Subcutaneous adipose tissue (tissue), 4 donors: ENCODE results near the gene NECTIN2. TPM values are rescaled to one million over a fixed set of nuclear protein-coding genes. Genes with fewer than 3 reads are reported as not detected.

ENCODE experiments used
- CTCF ChIP-seq: fragments of 450-650 bp; IDR thresholded peaks from one replicate; pipeline ENCODE4 v1.5.1; 2016; ENCODE audit warnings: low read depth, mild to moderate bottlenecking, control low read depth, antibody characterized with exemption, moderate library complexity
- total RNA-seq, 4 donors: library from RNA; depleted of rRNA; stranded (reverse); fragments of >200 nt; gene quantifications; one replicate each; pipeline ENCODE4 v1.1.0, GENCODE V29; 2016

NECTIN2 gene
- total RNA-seq, 4 donors from 2014 or later, result 20.4 to 49.9 (median 24.1) TPM

DNA sequence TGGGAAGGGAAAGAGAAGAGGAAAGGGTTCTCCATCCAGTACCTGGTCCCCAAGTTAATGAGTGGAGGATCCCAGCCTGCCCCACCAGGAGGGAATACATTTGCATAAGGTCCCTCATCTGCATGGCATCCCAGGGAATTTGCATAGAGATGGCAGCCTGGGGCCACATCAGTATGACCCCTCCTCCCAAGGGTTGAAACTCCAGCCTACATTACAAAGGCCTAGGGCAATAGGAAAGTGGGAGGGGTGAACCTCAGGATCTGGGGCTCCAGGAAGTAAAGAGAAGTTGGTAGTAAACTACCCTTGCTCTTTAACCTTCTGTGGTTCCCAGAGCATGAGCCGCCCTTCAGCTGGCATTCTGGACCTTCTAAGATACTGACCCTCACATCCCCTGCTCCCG, 6.8 kb upstream of the NECTIN2 start:
- TF ChIP-seq CTCF, result no peak

DNA sequence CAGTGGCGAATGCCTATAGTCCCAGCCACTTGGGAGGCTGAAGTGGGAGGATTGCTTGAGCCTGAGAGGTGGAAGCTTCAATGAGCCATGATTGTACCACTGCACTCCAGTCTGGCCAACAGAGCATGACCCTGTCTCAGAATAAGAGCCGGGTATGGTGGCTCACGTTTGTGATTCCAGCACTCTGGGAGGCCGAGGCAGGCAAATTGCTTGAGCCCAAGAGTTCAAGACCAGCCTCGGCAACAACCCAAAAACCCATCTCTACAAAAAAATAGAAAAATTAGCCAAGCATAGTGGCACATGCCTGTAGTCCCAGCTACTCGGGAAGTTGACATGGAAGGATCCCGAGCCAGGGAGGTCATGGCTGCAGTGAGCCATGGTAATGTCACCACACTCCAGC, 5.3 kb upstream of the NECTIN2 start:
- no peak for TF ChIP-seq CTCF

- no peak for TF ChIP-seq CTCF
Measured at GRCh38 chr19:44841231-44841630, 4.9 kb upstream of the NECTIN2 start.

- TF ChIP-seq CTCF, result no peak
Measured at GRCh38 chr19:44845286-44845611, 848 bp upstream of the NECTIN2 start.

DNA sequence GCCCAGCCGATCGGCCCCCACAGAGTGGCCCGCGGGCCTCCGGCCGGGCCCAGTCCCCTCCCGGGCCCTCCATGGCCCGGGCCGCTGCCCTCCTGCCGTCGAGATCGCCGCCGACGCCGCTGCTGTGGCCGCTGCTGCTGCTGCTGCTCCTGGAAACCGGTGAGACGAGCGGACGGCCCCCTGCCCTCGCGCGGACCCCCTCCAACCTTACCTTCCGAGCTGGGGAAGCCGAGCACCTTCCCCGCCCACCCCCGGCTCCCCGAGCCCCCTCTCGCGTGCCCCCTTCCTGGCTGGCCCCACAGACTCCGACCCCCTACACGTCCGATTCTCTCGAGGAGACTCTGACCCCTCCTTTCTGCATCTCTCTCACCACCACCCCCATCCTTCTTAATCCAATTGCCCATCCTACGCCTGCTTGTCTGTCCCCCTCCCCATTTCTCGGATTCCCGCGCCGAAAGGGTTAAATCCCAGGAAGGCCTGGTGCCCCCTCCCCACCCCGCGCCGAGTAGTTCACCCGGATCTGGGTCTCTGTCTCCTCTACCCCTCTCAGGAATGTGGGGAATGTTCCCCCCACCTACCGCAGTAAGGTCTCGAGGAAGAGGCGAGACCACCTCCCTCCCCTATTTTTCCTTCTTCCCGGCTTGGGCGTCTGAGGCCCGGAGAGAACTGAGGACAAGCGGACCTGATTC, 502 bp downstream of the NECTIN2 start:
- no peak for TF ChIP-seq CTCF

GRCh38 chr19:44847144-44848035, 1.3 kb downstream of the NECTIN2 start:
- TF ChIP-seq CTCF, result no peak

- no peak for TF ChIP-seq CTCF
Measured at GRCh38 chr19:44848036-44848811, 2.1 kb downstream of the NECTIN2 start.
